Peyer's patch (tissue), 4 donors: ENCODE results near the gene FUCA2.

Experiments used
- POLR2A ChIP-seq, 2 donors: fragments of 450-650 bp; IDR thresholded peaks; one replicate each; pipeline ENCODE4 v1.5.1; 2017; ENCODE audit warnings: antibody characterized with exemption in 2 of 2, mild to moderate bottlenecking in 2 of 2, moderate library complexity in 2 of 2
- TF ChIP-seq, protein P1 (sequence below), 6 experiments: fragments of 450-650 bp in 4 of 6; fragments of 200-600 bp in 2 of 6; sonication (generic) in 1 of 6; IDR thresholded peaks; one replicate each; pipeline ENCODE4 v1.5.1; 2017 to 2019; ENCODE audit warnings: antibody characterized with exemption in 6 of 6, mild to moderate bottlenecking in 3 of 6, moderate library complexity in 1 of 6

DNA sequence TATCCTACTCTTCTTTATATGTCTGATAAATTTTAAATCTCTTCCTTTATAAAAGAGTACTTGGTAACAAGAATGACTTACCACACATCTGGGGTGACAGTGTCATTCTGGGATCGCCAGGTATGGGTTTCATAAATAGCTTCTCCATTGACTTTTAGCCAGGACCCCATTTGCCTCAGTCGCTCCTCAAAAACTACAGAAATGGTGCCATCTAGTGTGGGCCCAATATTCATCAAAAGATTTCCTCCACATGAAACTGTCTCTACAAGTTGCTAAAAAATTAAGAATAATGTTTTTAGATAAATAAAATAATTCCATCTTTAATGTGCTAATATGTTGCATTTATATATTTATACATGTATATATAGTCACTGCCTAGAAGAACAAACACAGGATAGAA lies 9.7 kb downstream of the FUCA2 start:
- TF ChIP-seq, protein P1, sequence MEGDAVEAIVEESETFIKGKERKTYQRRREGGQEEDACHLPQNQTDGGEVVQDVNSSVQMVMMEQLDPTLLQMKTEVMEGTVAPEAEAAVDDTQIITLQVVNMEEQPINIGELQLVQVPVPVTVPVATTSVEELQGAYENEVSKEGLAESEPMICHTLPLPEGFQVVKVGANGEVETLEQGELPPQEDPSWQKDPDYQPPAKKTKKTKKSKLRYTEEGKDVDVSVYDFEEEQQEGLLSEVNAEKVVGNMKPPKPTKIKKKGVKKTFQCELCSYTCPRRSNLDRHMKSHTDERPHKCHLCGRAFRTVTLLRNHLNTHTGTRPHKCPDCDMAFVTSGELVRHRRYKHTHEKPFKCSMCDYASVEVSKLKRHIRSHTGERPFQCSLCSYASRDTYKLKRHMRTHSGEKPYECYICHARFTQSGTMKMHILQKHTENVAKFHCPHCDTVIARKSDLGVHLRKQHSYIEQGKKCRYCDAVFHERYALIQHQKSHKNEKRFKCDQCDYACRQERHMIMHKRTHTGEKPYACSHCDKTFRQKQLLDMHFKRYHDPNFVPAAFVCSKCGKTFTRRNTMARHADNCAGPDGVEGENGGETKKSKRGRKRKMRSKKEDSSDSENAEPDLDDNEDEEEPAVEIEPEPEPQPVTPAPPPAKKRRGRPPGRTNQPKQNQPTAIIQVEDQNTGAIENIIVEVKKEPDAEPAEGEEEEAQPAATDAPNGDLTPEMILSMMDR (IDR thresholded peaks at IDR 0.05): no peak
- TF ChIP-seq POLR2A (IDR thresholded peaks at IDR 0.05): no peak
